CD4-positive, CD25-positive, alpha-beta regulatory T cell (primary cell): ENCODE data around the gene EIF4A3. TPM values are rescaled to one million over a fixed set of nuclear protein-coding genes. Genes with fewer than 3 reads are reported as not detected.

Source experiments
- ATAC-seq, 2 donors: fragments of 150-1000 bp; cut with Tn5 transposase; one replicate each; pipeline ENCODE4 v1.10.0; 2021; ENCODE audit warnings: low read depth in 2 of 2, moderate number of reproducible peaks in 2 of 2, moderate library complexity in 1 of 2
- DNase-seq, 3 donors: peaks; one replicate each; pipeline versions ENCODE4 v3.0.0 to v3.0.0-alpha.2; 2012 to 2022; ENCODE audit warnings: mixed read lengths in 1 of 3
- H3K27ac ChIP-seq: one replicate; pipeline ENCODE4 v1.7.0; 2013; ENCODE audit warnings: mild to moderate bottlenecking, low read length; ENCODE audit not compliant: insufficient read depth, poor library complexity, severe bottlenecking
- H3K27me3 ChIP-seq: one replicate; pipeline ENCODE4 v1.7.0; 2013; ENCODE audit warnings: low read length; ENCODE audit not compliant: control insufficient read depth, insufficient read depth
- H3K36me3 ChIP-seq: one replicate; pipeline ENCODE4 v1.7.0; 2013; ENCODE audit warnings: mild to moderate bottlenecking, low read length, moderate library complexity; ENCODE audit not compliant: control insufficient read depth, insufficient read depth
- H3K4me1 ChIP-seq: 2 replicates; pipeline ENCODE4 v1.7.0; 2013; ENCODE audit warnings: mild to moderate bottlenecking, low read length; ENCODE audit not compliant: insufficient read depth, control insufficient read depth, poor library complexity, severe bottlenecking
- H3K4me3 ChIP-seq: one replicate; pipeline ENCODE4 v1.7.0; 2013; ENCODE audit warnings: low read depth, mild to moderate bottlenecking, low read length, moderate library complexity
- H3K9me3 ChIP-seq, 2 experiments: 1 replicate in 1 of 2; 2 replicates in 1 of 2; pipeline ENCODE4 v1.7.0; 2013; ENCODE audit warnings: low read length in 2 of 2, mild to moderate bottlenecking in 1 of 2, moderate library complexity in 1 of 2; ENCODE audit not compliant: control insufficient read depth in 2 of 2
- H3K27ac Mint-ChIP-seq, 3 donors: one replicate each; pipeline ENCODE4 v1.8.0; 2020 to 2022; ENCODE audit warnings: mild to moderate bottlenecking in 3 of 3, mixed read lengths in 3 of 3, moderate library complexity in 2 of 3
- H3K27me3 Mint-ChIP-seq: one replicate; pipeline ENCODE4 v1.8.0; 2022; ENCODE audit warnings: mild to moderate bottlenecking, mixed read lengths
- H3K36me3 Mint-ChIP-seq: one replicate; pipeline ENCODE4 v1.8.0; 2020; ENCODE audit warnings: mixed read lengths
- H3K4me1 Mint-ChIP-seq, 4 donors: one replicate each; pipeline ENCODE4 v1.8.0; 2020 to 2022; ENCODE audit warnings: mixed read lengths in 4 of 4, mild to moderate bottlenecking in 1 of 4
- H3K4me3 Mint-ChIP-seq, 4 donors: one replicate each; pipeline ENCODE4 v1.8.0; 2020 to 2022; ENCODE audit warnings: mild to moderate bottlenecking in 4 of 4, mixed read lengths in 4 of 4, moderate library complexity in 3 of 4
- H3K9me3 Mint-ChIP-seq, 7 donors: one replicate each; pipeline ENCODE4 v1.8.0; 2020 to 2022; ENCODE audit warnings: mixed read lengths in 7 of 7, mild to moderate bottlenecking in 3 of 7, moderate library complexity in 2 of 7
- polyA plus RNA-seq, 4 donors: library from polyadenylated mRNA; unstranded; fragments of 300-500 nt; fragmentation: Illumina TruSeq; gene quantifications; one replicate each; pipeline ENCODE4 v1.2.3, GENCODE V29; 2021
- total RNA-seq: library from RNA; stranded (reverse); gene quantifications from one replicate; pipeline ENCODE4 v1.2.3, GENCODE V29; 2022

Gene EIF4A3
- total and polyA plus RNA-seq, 5 donors from 2014 or later: 91.7 to 122 (median 108) TPM

DNA sequence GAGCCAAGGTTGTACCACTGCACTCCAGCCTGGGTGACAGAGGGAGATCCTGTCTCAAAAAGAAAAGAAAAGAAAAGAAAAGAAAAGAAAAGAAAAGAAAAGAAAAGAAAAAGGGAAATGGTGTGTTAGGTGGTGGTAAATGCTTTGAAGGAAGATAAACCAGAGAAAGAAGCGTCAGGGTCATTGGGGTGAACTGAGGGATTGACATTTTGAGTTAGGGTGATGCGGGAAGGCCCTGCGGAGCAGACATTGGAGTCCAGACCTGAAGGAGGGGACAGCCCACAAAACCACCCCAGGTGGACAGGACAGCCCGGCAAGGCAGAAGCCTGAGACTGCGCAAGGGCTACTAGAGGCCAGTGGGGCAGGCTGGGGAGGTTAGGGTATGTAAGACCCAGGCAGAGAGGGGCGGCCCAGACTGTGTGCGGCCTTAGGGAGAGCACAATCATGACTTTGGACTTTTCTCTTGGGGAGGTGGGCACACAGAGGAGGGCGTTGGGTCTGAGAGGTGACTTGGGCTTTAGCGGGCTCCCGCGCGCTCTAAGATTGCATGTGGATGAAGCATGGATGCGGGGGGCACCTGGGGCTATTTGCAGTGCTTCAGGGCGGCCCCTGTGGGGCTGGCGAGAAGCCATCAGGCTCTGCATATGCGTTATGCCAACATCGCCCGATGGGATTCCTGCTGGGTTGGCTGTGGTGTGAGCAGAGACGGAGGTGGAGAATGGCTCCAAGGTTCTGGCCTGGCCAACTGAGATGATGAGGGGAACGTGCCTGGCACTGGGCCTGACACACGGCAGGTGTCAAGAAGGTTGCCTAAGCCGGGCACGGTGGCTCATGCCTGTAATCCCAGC is 48.9 kb downstream of the EIF4A3 start:
- H3K4me3 Mint-ChIP-seq: peak overlapping the region in 2 of 4 donors; percentile 61 to 69
- Histone ChIP-seq H3K4me1 (peaks cover 19% of the 10 kb centered on the region), H3K4me3 (no peak overlapping the region), H3K36me3 (no peaks in the 10 kb centered on the region), H3K9me3 (no peaks in the 10 kb centered on the region), H3K27ac (no peak overlapping the region), H3K27me3 (no peaks in the 10 kb centered on the region)
- no peak overlapping the region for H3K27ac Mint-ChIP-seq
- H3K27me3 Mint-ChIP-seq: peaks cover 19% of the 10 kb centered on the region
- peaks cover 7 to 27% (median 14%) of the 10 kb centered on the region in 4 donors for H3K4me1 Mint-ChIP-seq
- DNase-seq: no peak
- H3K36me3 Mint-ChIP-seq: no peaks in the 10 kb centered on the region
- ATAC-seq: no peak
- H3K9me3 Mint-ChIP-seq: peaks cover 0 to 5% (median 0%) of the 10 kb centered on the region in 7 donors

DNA sequence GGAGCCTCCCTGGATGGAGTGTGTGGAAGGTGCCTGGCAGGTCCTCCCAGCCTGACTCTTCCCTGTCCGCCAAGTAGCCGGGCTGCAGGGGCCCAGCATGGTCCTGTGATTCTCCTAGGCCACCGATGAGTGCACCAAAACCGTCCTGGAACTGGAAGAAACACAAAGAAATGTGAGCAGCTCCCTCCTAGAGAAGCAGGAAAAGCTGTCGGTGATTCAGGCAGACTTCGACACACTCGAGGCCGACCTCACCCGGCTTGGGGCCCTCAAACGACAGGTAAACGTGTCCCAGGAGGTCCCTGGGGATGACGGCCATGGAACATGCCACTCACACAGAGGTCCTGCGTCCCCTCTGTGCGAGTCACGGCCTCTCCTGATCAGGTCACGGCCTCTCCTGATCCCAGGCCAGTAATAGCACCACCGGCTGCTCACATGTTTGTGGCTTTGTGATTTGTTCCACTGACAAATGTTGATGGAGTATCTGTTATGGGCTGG is 49.8 kb downstream of the EIF4A3 start:
- Mint-ChIP-seq H3K36me3 (no peaks in the 10 kb centered on the region), H3K4me1 (peaks cover 7 to 18% (median 11%) of the 10 kb centered on the region in 4 donors), H3K4me3 (no peak overlapping the region), H3K9me3 (peaks cover 0 to 5% (median 0%) of the 10 kb centered on the region in 7 donors), H3K27ac (no peak overlapping the region), H3K27me3 (peaks cover 27% of the 10 kb centered on the region)
- H3K4me1 ChIP-seq: peaks cover 18% of the 10 kb centered on the region
- H3K9me3 ChIP-seq: no peaks in the 10 kb centered on the region
- no peak for ATAC-seq
- H3K27me3 ChIP-seq: no peaks in the 10 kb centered on the region
- no peak overlapping the region for H3K4me3 ChIP-seq
- no peaks in the 10 kb centered on the region for H3K36me3 ChIP-seq
- no peak for DNase-seq
- H3K27ac ChIP-seq: no peak overlapping the region

DNA sequence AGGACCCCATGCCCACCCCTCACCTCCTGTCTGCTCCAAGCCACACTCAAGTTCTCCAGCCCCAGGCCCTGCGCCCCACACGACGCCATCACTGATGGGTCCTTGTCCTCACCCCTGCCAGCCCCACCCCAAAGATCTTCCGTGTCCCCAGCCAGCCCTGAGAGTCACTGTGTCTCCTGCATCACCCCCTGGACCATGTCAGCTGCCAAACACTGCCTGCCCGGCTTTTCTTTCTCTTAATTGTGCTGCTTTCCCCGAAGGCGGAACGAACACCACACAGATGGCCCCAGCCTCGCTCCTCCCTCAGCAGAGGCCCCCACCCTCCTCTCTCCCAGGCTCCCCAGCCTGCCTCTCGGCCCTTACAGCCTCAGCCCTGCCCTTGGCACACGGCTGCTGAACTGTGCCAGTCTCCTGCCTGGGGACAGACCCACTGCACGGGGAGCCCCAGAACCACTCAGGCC is 50.3 kb downstream of the EIF4A3 start:
- Histone ChIP-seq H3K4me1 (peaks cover 12% of the 10 kb centered on the region), H3K4me3 (no peak overlapping the region), H3K9me3 (no peaks in the 10 kb centered on the region), H3K36me3 (no peaks in the 10 kb centered on the region), H3K27ac (no peak overlapping the region), H3K27me3 (no peaks in the 10 kb centered on the region)
- ATAC-seq (no peak), DNase-seq (no peak)
- Mint-ChIP-seq H3K27me3 (peaks cover 29% of the 10 kb centered on the region), H3K4me1 (peaks cover 7 to 14% (median 9%) of the 10 kb centered on the region in 4 donors), H3K36me3 (no peaks in the 10 kb centered on the region), H3K9me3 (peaks cover 0 to 3% (median 0%) of the 10 kb centered on the region in 7 donors), H3K27ac (no peak overlapping the region), H3K4me3 (peak overlapping the region in 2 of 4 donors; percentile 24 to 54)

DNA sequence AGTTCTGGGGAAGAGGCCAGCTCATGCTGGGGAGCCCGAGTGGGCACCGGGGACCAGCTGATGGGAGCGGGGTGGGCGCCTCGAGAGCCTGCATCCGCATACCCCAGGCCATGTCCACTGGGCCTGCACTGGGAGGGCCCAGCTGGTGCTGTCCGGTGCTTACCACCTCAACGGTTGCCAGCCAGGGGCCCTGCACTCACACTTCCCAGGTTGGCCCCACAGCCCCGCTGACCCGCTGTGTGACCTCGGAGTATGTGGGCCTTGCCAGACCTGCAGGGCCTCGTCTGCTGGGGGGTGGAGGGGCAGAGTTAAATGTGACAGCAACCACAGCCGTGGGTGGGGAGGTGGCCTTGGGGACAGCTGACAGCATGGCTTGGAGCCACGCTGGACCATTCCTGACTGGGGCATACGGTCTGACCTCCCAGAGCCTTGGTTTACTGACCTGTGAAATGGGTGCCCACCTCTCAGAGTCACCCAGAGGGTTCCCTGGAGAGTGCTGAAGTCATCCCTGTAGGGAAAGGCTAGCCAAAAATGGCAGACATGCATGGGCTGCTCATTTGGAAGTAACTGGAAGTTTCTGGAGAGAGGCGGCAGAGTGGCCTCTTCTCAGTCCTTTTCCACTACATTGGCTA is 51.0 kb downstream of the EIF4A3 start:
- Mint-ChIP-seq H3K4me3 (no peak overlapping the region), H3K4me1 (peaks cover 7 to 13% (median 9%) of the 10 kb centered on the region in 4 donors), H3K36me3 (no peaks in the 10 kb centered on the region), H3K9me3 (peaks cover 0 to 3% (median 0%) of the 10 kb centered on the region in 7 donors), H3K27ac (no peak overlapping the region), H3K27me3 (peaks cover 33% of the 10 kb centered on the region)
- no peak for DNase-seq
- Histone ChIP-seq H3K36me3 (no peaks in the 10 kb centered on the region), H3K27me3 (no peaks in the 10 kb centered on the region), H3K9me3 (no peaks in the 10 kb centered on the region), H3K27ac (no peak overlapping the region), H3K4me3 (no peak overlapping the region), H3K4me1 (peaks cover 10% of the 10 kb centered on the region)
- no peak for ATAC-seq

DNA sequence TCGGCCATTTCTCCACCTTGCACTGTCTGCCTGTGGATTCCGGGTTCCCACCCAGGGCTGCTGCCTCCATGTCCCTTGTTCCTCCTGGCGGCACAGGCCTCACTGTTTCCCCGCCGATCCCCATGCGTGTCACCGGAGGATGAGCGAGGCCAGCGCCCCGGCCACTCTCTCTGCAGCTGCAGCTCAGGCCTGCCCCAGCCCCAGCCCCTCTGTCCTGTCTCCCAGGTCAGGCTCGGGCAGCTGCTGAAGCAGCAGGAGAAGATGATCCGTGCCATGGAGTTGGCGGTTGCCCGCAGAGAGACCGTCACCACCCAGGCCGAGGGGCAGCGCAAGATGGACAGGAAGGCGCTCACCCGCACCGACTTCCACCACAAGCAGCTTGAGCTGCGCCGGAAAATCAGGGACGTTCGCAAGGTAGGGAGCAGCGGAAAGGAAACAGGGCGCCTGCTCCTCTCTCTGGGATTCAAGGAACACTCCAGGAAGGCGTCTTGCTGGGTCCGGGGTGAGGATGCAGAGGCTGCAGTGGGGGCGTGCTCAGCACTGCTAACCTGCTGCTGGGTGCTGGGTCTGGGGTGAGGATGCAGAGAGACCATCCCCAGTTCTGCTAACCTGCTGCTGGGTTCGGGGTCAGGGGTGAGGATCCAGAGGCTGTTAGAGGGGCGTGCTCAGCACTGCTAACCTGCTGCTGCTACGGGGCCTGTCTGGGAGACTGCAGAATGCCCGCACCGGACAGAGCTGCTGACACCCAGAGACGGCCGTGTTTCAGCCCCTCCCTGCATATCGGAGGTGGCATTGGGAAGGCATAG is 51.7 kb downstream of the EIF4A3 start:
- ATAC-seq (no peak), DNase-seq (no peak)
- H3K4me3 Mint-ChIP-seq: peak overlapping the region in 1 of 4 donors; percentile 49
- H3K4me3 ChIP-seq: no peak overlapping the region
- H3K4me1 ChIP-seq: peaks cover 3% of the 10 kb centered on the region
- H3K36me3 Mint-ChIP-seq: no peaks in the 10 kb centered on the region
- no peaks in the 10 kb centered on the region for H3K27me3 ChIP-seq
- peaks cover 2 to 6% (median 2%) of the 10 kb centered on the region in 4 donors for H3K4me1 Mint-ChIP-seq
- no peak overlapping the region for H3K27ac ChIP-seq
- peaks cover 0 to 3% (median 0%) of the 10 kb centered on the region in 7 donors for H3K9me3 Mint-ChIP-seq
- H3K27me3 Mint-ChIP-seq: peaks cover 28% of the 10 kb centered on the region
- no peak overlapping the region for H3K27ac Mint-ChIP-seq
- H3K36me3 ChIP-seq: no peaks in the 10 kb centered on the region
- H3K9me3 ChIP-seq: no peaks in the 10 kb centered on the region

DNA sequence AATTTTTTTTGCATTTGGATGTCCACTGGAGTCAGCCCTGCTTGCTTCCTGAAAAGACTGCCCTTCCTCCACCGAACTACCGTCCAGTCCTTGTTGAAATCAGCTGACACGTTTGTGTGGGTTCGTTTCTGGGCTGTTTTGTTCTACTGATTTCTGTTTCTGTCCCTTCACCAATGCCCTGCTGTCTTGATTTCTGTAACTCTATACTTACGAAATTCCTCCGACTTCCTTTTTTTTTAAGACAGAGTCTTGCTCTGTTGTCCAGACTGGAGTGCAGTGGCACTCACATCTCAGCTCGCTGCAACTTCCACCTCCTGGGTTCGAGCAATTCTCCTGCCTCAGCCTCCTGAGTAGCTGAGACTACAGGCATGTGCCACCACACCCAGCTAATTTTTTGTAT is 54.0 kb downstream of the EIF4A3 start:
- no peak overlapping the region for H3K4me3 ChIP-seq
- H3K9me3 Mint-ChIP-seq: no peaks in the 10 kb centered on the region
- H3K4me3 Mint-ChIP-seq: no peak overlapping the region
- H3K27ac ChIP-seq: no peak overlapping the region
- H3K27me3 Mint-ChIP-seq: peaks cover 26% of the 10 kb centered on the region
- no peaks in the 10 kb centered on the region for H3K36me3 Mint-ChIP-seq
- no peak for ATAC-seq
- no peak for DNase-seq
- H3K36me3 ChIP-seq: no peaks in the 10 kb centered on the region
- H3K27me3 ChIP-seq: no peaks in the 10 kb centered on the region
- H3K27ac Mint-ChIP-seq: no peak overlapping the region
- no peaks in the 10 kb centered on the region for H3K4me1 ChIP-seq
- no peaks in the 10 kb centered on the region for H3K9me3 ChIP-seq
- peaks cover 0 to 3% (median 0%) of the 10 kb centered on the region in 4 donors for H3K4me1 Mint-ChIP-seq

DNA sequence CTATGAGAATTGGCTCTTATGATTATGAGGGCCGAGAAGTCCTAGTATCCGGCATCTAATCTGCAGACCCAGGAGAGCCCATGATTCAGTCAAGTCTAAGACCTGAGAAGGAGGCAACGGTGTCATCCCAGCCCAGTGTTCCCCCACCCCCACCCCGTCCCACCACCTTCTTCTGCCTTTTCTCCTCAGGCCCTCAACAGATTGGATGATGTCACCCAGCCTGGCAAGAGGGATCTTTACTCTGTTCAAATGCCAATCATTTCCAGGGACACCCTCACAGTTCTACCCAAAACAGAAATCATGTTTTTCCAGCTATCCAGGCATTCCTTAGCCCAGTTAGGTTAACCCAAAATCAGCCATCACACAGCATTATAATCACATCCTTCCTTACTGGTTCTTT is 55.6 kb downstream of the EIF4A3 start:
- ATAC-seq: no peak
- Mint-ChIP-seq H3K9me3 (no peaks in the 10 kb centered on the region), H3K4me1 (no peaks in the 10 kb centered on the region), H3K36me3 (no peaks in the 10 kb centered on the region), H3K27ac (peak overlapping the region in 1 of 3 donors; percentile 12), H3K27me3 (peaks cover 19% of the 10 kb centered on the region), H3K4me3 (peak overlapping the region in 1 of 4 donors; percentile 26)
- H3K27me3 ChIP-seq: no peaks in the 10 kb centered on the region
- no peaks in the 10 kb centered on the region for H3K36me3 ChIP-seq
- no peaks in the 10 kb centered on the region for H3K9me3 ChIP-seq
- H3K4me1 ChIP-seq: no peaks in the 10 kb centered on the region
- no peak for DNase-seq
- no peak overlapping the region for H3K27ac ChIP-seq
- no peak overlapping the region for H3K4me3 ChIP-seq
